Kidney (tissue), 14 donors: ENCODE measurements around the gene FAM83C. TPM values are rescaled to one million over a fixed set of nuclear protein-coding genes. Genes with fewer than 3 reads are reported as not detected.

Experiments used
- DNase-seq, 5 donors: peaks; one replicate each; pipeline ENCODE4 v3.0.0-alpha.2; 2013 to 2020
- FAIRE-seq: peaks from 2 replicates; lab custom pipeline; 2012; peaks lifted over from hg19 to GRCh38; lab: Jason Lieb, UNC
- H3K27ac ChIP-seq, 2 donors: one replicate each; pipeline ENCODE4 v1.7.0; 2013; ENCODE audit warnings: low read depth in 2 of 2, low read length in 2 of 2, inconsistent platforms in 1 of 2
- H3K27me3 ChIP-seq: one replicate; pipeline ENCODE4 v1.7.1; 2013; ENCODE audit warnings: low read length, inconsistent platforms; ENCODE audit not compliant: control insufficient read depth, insufficient read depth
- H3K36me3 ChIP-seq, 3 donors: one replicate each; pipeline versions ENCODE4 v1.7.0 to v1.7.1; 2013; ENCODE audit warnings: low read length in 3 of 3, control low read depth in 1 of 3, inconsistent platforms in 1 of 3; ENCODE audit not compliant: insufficient read depth in 3 of 3, control insufficient read depth in 2 of 3
- H3K4me1 ChIP-seq, 3 donors: one replicate each; pipeline versions ENCODE4 v1.7.0 to v1.7.1; 2013; ENCODE audit warnings: low read length in 3 of 3, inconsistent platforms in 1 of 3, low read depth in 1 of 3; ENCODE audit not compliant: control insufficient read depth in 2 of 3, insufficient read depth in 2 of 3
- H3K4me3 ChIP-seq, 3 donors: one replicate each; pipeline versions ENCODE4 v1.7.0 to v1.8.1; 2013; ENCODE audit warnings: low read length in 3 of 3, control low read depth in 1 of 3, inconsistent platforms in 1 of 3
- H3K9ac ChIP-seq, 3 donors: one replicate each; pipeline versions ENCODE4 v1.7.0 to v1.7.1; 2013; ENCODE audit warnings: low read length in 3 of 3, control low read depth in 1 of 3, inconsistent platforms in 1 of 3
- H3K9me3 ChIP-seq, 3 donors: one replicate each; pipeline versions ENCODE4 v1.7.0 to v1.7.1; 2013; ENCODE audit warnings: low read length in 3 of 3, control low read depth in 1 of 3, inconsistent platforms in 1 of 3; ENCODE audit not compliant: control insufficient read depth in 2 of 3, insufficient read depth in 1 of 3
- CTCF ChIP-seq: IDR thresholded peaks from 3 replicates; pipeline ENCODE4 v1.5.1; 2012; ENCODE audit warnings: mild to moderate bottlenecking, moderate library complexity, borderline replicate concordance; ENCODE audit not compliant: insufficient read depth; ENCODE audit errors: extremely low read depth
- intact Hi-C: fragments of 100-400 bp; cut with DNase I; formaldehyde crosslinking; loops from one replicate; pipeline ENCODE4 v1.11.1; 2022
- polyA plus RNA-seq: library from polyadenylated mRNA; stranded (reverse); fragments of 350-450 nt; fragmentation: Illumina TruSeq; extraction: RNeasy Lipid Tissue Mini Kit (QIAGEN cat#74804); gene quantifications from one replicate; pipeline ENCODE4 v1.2.3, GENCODE V29; 2014; ENCODE audit warnings: low read depth, low replicate concordance; ENCODE audit not compliant: insufficient read depth
- total RNA-seq: library from RNA; stranded (reverse); fragmentation: NEBNext Ultra II Directional; extraction: Animal tissue kit (Norgen Biotek cat#: 25700); gene quantifications from one replicate; pipeline ENCODE4 v1.2.1, GENCODE V29; 2021
- donor health status: control.
- donor health status: control.
- donor health status: control.
- donor health status: control.
- donor health status: control.
- donor health status: DM: yes; HTN: yes; CAD: no.
- donor health status: Normal renal cell carcinoma (clear cell type).

FAM83C gene
- total and polyA plus RNA-seq, 2 donors from 2014 or later, result not detected

GRCh38 chr20:35290186-35290886, 1.9 kb downstream of the FAM83C start:
- Histone ChIP-seq H3K9me3 (no peaks in the 10 kb centered on the region), H3K9ac (no peak overlapping the region), H3K27me3 (no peaks in the 10 kb centered on the region), H3K4me3 (no peak overlapping the region), H3K36me3 (no peaks in the 10 kb centered on the region), H3K4me1 (peaks cover 0 to 14% (median 14%) of the 10 kb centered on the region in 3 donors), H3K27ac (no peak overlapping the region)
- intact Hi-C loops, result no loop called here
- FAIRE-seq (no peak), DNase-seq (no peak)
- TF ChIP-seq CTCF, result no peak

DNA sequence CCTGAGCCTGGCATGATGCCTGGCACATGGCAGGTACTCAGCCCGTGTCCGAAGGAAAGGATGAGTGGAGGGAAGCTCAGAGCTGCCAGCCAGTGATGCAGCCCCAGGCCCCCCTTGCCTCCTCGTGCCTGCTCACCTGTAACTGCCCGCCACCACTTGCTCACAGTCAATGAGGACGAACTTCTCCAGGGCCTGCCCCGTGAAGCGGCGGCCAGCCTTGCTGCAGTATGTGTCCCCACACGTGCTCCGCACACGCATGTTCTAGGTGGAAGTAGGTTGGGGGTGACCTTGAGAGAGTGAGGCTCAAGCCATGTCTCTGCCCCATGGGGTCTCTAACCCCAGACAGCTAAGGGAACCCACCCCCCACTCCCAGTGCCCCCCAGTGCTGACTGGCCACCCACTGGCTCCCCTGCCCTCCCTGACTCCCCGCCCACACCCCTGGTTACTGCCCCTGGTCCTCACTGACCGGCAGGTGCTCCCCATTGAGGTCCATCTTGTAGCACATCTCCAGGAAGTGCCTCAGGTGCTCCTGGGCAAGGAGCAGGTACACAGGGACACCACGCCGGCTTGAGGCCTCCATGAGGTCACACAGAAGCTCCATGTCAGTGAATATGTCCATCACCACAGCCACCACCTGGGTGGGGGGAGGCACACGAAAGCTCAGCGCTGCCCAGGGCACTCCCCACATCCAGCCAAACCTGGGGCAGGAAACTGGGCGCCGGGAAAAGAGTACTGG, 3.7 kb downstream of the FAM83C start:
- Histone ChIP-seq H3K4me1 (peaks cover 0 to 23% (median 21%) of the 10 kb centered on the region in 3 donors), H3K9ac (no peak overlapping the region), H3K36me3 (no peaks in the 10 kb centered on the region), H3K4me3 (no peak overlapping the region), H3K27ac (no peak overlapping the region), H3K9me3 (no peaks in the 10 kb centered on the region), H3K27me3 (no peaks in the 10 kb centered on the region)
- TF ChIP-seq CTCF, result no peak
- DNase-seq, result no peak
- no peak for FAIRE-seq
- intact Hi-C loops, result no loop called here

DNA sequence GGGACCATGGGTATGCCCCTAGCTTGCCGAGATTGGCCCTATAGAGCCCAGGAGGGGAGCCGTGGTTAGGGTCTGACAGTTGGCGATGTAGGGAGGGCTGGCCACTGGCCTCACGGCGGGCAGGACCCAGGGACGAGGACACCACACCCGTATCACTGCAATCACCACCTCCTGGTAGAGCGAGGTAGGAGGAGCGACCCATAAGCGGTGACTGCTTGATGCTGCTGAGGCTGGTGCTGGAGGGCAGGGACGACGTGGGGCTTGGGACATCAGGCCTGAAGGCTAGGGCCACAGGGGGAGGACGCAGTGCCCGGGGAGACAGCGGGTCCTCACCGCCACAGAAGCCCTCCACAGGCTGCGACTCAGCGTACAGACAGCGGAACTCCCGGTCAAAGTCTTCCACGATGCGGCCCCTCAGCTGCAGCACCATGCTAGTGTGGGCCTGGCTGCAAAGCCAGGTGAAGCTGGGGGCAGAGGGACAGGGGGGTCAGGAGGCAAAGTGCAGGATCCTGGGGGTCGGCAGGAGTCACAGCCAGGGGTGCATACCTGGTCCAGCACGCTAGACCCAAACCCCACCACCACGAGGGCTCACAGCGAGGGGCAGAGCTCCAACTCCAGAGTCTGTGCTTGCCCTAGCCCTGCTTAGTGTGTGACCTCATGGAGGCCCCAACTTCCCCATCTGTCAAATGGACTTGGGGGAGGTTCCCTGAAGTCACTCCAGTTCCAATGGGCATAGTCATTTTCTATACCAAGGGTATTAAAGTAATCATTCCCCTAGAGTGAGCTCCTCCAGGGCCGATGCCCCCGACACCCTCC, 4.5 kb downstream of the FAM83C start:
- intact Hi-C loops, result no loop called here
- Histone ChIP-seq H3K4me3 (no peak overlapping the region), H3K4me1 (peaks cover 0 to 24% (median 24%) of the 10 kb centered on the region in 3 donors)

More for the DNA sequence above, 4.5 kb downstream of the FAM83C start:
- Histone ChIP-seq H3K27me3 (no peaks in the 10 kb centered on the region), H3K27ac (no peak overlapping the region), H3K9ac (no peak overlapping the region), H3K9me3 (no peaks in the 10 kb centered on the region), H3K36me3 (no peaks in the 10 kb centered on the region)
- DNase-seq (no peak), FAIRE-seq (no peak)
- TF ChIP-seq CTCF, result no peak
